Measurements from ENCODE around the gene LSM3.
"Not testable (repeated sequence)": the region's sequence is repeated elsewhere in the genome, so short reads cannot be mapped to it uniquely, and the experiment has no call there.

Gene LSM3

DNA sequence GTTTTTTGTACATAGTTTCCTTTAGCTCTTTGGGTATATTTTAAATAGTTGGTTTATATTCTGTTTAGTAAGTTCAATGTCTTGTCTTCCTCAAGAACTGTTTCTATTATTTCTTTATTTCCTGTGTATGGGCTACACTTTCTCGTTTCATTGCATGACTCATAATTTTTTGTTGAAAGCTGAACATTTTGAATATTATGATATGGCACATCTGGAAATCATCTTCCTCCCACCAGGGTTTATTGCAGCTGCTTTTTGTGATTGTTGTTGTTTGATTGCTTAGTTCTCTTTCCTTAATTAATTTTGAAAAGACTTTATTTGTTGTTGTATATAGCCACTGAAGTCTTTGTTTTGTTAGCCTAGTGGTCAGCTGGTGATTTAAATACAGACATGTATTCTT is 43.8 kb downstream of the LSM3 start:
- DNase-seq (ENCODE audit: low read depth), result no peak

DNA sequence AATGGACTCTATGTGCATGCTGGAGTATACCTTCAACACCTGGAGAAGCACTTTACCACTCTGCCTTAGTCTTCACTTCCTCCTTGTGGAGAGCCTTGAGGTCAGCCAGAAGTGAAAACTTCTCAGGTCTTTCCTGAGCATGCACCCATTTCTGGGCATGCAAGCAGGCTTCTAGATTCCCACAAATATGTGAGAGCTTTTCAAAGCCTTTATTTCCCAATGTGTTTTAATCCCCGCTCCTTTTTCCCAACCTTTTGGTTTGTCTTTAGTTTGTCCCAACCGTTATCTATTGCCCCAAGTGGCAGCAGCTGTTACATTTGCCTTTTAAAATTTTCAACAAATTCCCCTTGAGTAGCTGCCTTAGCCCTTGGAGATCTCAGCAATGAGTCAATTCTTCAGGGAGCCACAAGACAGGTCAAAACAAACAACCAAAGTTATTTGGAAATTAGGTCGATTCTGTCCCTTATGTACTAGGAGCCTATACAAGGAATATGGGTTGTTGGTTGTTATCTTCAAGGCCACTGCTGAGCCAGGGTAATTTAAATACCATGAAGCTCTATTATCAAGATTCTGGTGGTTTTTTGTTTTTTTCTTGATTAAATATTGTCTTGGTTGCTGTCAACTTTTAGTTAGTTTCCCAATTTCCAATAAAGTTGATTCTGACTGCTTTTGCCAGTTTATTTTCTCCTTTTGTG is 44.4 kb downstream of the LSM3 start:
- DNase-seq (ENCODE audit: low read depth), result no peak

DNA sequence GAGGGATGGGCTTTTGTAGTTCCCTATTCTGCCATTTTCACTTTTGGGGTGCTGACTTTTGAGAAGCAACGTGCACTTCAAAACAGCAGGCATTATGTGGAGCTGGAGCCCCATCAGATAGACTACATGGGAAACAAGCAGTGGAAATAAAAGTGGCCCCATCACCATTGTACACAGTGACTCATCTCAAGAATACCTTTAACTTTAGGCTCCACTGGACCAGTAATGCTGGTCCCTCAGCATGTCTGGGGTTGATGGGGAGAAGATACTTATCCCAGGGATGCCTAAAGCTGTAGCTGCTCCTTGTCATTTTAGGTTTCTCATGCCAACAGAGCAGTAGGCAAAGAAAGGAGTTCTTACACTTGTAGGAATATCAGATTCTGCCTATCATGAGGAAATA is 45.0 kb downstream of the LSM3 start:
- no peak for DNase-seq (ENCODE audit: low read depth)

DNA sequence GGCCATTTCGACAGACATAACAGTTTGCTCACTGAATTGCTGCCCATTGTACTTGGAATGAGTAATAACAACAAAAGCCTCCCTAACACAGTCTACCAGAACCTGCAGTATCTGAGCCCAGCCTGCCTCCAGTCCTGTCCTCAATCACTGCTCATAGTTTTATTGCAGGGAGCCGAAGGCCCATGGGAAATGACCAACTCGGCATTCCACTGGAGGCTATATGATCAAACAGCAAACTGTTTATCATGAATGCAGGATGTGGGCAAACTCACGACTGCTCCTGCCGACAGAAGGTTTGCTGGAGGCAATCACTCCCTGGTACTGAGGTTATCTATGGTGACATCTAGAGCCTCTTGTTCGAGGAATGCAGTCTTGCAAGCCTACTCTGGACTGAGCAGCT is 46.3 kb downstream of the LSM3 start:
- DNase-seq (ENCODE audit: low read depth), result no peak

DNA sequence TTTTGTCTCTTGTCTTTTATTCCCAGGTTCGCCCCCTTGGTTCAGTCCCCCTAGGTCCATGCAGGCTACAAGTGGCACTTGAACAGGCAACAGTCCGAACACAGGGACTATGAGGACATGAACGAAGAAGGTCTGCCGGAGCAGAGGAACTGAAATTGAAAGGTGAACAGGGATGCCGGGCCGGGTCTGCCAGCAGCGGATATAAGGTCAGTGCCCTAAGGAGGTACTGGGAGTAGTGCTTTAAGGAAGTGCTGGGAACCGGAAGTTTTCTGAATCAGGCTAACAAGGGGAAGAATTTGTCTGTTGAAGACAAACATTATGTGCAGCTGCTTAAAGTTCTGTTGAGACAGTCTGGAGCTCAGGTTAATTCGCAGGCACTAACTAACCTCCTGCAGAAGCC is 46.8 kb downstream of the LSM3 start:
- no peak for DNase-seq (ENCODE audit: low read depth)

DNA sequence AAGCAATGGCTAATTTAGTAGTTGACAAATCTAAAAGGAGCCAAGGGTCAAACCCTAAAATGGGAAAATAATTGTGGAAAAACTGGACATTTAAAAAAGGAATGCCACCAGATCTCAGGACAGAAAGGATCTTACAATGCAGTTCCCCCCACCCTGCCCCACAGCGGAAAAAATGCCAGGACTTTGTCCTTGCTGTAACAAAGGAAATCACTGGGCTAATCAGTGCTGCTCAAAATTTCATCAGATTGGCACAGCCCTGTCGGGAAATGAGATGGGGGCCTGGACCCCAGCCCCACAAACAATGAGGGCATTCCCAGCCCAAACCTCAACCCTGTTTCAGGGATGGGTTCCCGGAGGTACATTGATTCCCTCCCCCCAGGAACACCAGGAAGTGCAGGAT is 47.7 kb downstream of the LSM3 start:
- DNase-seq (ENCODE audit: low read depth), result not testable (repeated sequence)

DNA sequence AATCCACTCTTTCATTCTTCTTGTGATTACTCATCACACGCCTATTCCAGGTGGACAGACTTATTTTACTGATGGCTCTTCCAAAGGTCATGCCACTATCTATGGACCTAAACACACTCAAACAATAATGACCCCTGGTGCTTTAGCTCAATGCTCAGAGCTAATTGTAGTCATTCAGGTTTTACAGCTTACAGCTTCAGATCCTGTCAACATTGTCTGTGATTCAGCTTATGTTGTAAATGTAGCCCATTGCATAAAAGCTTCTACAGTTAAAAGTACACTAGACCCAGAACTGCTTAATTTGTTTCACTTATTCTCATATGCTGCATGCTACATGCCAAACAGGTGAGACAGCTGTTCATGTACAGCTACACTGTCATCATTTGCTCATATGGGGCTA is 49.2 kb downstream of the LSM3 start:
- no peak for DNase-seq (ENCODE audit: low read depth)

DNA sequence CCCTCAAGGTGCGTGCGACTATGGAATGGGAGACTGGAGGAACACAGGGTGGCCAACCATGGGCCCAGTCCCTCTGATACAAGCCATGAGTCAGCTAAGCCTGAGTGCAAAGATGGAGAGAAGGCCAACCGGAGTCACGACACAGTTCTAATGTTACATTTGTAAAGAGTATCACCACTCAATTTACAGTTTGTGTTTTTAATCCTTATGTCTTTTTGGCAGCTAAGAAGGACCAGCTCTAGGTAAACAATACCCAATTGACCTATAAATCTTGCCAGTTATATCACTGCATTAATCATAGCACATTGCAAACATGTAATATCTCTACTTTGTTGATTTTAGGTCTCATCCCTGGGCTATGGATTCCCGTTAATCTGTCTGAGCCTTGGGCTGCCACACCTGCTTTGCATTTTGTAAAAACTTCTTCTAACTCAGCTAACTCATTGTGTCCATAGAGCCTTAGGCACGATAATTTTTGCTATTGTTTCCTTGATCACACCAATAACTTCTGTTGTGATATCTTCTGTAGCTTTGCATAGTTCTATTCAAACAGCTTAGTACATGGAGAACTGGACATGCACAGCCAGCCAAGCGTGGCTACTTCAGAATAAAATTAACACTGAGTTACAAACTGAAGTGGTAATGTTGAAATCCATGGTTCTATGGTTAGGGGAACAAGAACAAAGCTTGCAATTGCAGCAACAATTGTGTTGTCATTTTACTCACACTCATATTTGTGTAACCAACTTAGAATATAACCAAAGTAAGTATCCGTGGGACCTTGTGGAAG is 50.3 kb downstream of the LSM3 start:
- DNase-seq (ENCODE audit: low read depth), result no peak

DNA sequence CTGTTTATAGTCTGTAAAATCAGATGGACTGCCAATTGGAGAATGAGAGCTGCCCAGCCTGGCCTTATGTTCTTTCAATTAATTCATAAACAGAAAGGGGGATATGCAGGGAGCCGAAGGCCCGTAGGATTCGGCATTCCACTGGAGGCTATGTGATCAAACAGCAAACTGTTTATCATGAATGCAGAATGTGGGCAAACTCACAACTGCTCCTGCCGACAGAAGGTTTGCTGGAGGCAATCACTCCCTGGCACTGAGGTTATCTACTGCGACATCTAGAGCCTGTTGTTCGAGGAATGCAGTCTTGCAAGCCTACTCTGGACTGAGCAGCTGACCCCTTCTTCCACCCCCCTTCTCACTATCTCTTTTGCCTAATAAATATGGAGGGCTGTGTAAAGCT is 51.1 kb downstream of the LSM3 start:
- DNase-seq (ENCODE audit: low read depth), result not testable (repeated sequence)

DNA sequence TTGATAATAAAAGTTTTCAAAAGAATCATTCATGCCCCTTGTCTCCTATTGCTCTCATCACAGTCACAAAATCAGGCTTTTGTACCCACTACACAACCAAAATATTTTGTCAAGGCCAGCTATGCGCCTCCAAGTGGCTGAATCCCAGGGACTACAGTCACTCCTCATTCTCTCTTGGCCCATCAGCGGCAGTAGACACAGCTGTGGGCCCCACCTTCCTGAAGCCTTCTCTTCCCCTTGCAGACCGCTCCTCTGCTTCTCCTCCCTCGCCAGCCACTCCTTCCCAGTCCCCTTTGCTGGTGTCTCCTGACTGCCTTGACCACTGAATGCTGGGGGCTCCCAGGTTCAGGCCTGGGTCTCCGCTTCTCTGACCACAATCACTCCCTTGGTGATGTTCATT is 52.1 kb downstream of the LSM3 start:
- DNase-seq (ENCODE audit: low read depth), result no peak

DNA sequence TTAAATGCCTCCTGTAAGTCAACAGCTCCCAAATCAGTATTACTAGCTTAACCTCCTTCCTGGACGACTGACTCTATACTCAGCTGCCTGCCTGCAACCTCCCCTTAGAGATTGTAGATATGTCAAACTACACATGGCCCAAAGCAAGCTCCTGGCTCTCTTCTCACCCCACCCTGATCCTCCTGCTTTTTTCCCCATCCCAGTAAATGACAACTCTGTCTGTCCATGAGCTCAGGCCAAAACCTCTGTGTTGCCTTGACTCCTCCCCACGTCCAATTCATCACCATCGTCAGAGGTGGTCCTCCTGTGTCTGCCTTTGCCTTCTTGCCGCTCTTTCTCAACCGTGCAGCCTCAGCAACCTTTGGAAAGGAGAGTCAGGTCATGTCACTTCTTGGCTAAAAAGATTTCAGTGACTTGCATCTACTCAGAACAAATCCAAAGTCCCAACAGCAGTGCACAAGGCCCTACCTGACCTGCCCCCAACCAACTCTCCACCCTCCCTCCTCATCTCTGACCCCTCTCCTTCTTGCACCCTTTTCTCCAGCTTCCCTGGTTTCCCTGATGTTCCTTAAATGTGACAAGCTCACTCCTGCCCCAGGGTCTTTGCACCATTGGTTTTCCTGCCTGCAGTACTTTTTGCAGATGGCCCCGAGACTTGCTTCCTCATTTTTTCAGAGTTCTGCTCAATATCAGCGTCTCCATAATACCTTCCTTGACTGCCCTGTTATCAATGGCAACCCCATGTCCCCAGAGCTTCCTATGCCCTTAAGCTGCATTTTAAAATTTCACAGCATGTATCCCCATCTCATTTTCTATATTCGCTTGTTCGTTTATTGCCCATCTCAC is 52.8 kb downstream of the LSM3 start:
- no peak for DNase-seq (ENCODE audit: low read depth)

DNA sequence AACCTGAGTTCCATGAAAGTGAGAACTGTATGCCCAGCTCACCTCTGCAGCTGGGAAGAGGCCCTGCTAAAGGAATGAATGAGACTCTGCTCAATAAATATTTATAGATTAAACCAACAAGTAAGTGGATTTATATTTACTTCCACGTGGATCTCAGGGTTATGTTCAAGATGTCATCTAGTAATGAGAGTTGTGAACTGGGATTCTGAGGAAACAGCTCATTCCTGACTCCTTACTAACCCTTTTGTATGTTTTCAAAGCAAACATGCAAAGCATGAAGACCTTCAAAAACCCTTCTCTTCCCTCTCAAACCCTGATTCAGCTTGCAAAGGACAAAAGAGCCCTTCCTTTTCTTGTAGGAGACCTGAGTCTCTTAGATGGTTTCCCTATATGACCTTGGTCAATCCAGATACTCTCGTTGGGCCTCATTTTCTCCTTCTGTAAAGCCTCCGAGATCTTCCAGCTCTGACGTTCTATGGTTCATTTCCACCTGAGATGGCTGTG is 53.4 kb downstream of the LSM3 start:
- DNase-seq (ENCODE audit: low read depth), result no peak

DNA sequence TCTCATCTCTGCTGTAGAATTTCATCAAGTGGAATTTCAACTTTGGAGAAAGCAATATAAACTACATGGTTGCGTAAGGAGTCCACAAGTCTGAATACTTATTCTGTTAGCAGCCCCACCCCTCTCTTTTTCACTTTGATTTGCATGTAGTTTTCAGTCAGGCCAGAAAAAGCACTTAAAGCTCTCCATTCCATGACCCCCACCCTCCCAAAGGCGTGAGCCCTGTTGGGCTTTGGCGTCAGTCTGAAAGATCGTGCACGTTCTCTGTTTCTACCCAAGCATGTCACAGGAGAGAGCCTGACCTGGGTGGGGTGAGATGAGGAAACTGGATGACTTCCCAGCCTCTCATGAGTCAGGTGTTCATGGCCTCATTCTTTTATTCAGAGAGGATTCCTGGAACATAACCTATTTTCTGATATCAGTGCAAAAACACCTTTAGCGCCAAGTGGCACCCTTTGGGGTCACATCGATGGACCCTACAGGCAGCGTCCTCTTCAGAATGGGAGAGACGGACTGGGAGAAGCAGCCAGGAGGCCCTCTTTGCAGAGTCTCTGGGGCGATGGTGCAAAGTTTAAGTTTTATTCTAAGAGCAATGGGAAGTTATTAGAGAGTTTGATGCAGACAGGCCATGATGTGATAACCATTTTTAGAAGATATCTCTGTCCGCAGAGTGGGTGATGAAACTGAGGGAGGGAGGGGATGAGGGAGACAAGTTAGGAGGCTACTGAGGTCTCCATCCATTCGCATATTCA is 55.8 kb downstream of the LSM3 start:
- no peak for DNase-seq (ENCODE audit: low read depth)

DNA sequence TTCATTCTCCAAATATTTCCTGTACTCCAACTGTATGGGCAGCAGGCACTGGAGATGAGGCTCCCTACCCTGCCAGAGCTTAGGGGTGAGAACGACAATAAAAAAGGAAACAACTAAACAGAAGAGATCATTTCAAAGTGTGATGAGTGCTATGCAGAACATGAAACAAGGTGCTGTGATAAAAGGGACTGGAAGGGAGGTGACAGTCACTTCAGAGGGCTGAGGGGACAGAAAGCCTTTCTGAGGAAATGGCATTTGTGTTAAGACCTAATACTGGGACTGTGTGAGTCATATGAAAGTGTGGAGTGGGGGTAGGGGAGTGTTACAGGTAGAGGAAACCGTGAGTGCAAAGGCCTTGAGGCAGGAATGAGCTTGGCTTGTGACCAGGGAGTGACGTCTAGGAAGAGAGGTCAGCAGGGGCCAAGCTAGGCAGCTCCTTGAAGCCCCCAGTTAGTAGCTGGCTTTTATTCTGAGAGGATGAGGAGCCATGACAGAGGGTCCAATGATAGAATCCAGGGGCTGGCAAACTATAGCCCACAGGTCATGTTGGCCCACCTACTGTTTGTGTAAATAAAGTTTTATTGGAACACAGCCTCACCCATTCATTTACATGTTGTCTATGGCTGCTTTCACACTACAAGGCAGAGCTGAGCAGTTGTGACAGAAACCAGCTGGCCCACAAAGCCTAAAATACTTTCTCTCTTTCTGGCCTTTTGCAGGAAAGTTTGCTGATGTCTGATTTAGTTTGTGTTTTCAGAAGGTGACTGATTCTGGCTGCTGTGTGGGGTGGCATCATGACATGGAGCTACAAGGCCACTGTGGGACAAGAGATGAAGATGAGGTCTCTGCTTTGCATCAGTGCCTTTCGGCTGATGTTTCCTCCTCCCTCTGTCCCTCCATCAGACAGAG is 56.6 kb downstream of the LSM3 start:
- DNase-seq (ENCODE audit: low read depth), result no peak

DNA sequence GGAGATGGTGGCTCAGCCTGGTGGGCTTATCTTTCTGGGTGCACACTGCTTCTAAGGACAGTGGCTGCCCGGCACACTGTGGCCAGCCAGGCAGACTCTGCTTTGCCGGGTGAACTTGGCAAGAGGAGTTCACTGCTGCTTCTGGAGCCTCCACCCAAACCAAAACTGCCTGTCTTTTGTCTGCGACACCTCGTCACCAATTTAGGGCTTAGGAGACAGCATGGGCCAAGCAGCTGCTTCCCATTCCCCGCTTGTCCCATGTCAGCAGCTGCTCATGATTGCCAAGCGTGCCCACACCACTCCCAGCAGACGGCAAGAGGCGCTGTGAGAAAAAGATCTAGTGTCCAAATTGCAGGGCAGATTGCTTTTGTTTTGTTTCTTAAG is 57.3 kb downstream of the LSM3 start:
- DNase-seq (ENCODE audit: low read depth), result no peak

DNA sequence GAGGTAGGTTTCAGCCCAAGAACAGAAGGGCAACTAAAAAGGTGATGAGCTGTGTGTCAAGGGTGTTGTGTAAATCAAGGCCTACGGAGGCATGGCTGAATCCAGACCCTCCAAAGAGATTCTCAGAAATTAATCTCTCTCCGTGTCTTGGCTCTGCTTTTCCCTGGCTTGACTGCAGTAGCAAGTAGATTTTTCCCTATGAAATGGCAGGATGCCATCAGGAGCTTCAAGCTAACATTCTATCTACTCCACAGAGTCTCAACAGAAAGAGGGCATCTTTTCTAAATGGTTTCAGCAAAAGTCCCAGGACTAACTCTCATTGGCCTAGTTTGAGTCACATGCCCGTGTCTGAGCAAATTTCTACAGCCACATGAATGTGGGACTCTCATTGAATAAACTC is 58.3 kb downstream of the LSM3 start:
- DNase-seq (ENCODE audit: low read depth), result no peak

DNA sequence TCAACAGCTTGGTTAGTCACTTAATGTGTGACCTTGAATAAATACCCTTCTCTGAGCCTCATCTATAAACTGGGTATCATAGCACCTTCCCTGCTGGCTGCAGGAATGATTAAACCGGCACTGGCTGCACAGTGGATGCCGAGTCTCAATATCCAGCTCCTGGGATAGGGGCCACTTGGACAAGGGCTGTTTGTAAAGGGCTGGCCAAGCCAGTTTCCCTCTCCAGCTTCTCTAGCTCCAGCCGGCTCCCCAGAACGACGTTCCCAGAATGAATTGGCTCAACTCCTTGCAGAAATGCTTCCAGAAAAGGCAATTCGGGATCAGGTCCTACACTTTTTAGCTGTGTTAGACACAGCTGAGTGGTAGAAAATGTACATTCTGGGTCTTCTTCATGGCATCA is 58.8 kb downstream of the LSM3 start:
- DNase-seq (ENCODE audit: low read depth), result no peak

DNA sequence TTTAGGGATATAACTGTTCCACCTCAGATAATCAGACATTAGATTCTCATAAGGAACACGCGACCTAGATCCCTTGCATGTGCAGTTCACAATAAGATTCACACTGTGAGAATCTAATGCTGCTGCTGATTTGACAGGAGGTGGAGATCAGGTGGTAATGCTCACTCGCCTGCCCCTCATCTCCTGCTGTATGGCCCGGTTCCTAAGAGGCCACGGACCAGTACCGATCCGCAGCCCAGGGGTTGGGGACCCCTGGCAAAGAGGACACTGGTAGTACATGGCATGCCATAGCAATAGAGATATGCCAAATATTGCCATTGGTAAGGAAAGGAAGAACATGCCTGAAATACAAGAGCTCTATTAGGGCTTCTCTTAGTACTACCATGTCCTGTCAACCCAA is 59.7 kb downstream of the LSM3 start:
- DNase-seq (ENCODE audit: low read depth), result no peak

DNA sequence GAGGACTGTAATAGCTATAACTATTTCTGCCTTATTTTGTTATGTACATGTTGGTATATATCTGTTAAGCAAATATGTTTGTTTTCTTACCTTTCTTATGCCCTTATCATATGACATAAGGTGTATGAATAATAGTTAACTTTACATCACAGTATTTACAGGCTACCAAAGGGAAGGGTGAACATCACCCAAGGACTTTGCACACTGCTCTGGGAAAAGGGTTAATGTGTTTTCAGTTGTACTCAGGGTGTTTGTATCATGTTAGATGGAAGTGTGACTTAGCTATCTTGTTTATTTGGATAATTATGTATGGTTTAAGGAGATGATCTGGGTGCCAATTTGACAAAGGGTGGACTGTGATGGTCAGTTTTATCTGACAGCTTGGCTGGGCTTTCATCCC is 60.3 kb downstream of the LSM3 start:
- DNase-seq (ENCODE audit: low read depth), result no peak

DNA sequence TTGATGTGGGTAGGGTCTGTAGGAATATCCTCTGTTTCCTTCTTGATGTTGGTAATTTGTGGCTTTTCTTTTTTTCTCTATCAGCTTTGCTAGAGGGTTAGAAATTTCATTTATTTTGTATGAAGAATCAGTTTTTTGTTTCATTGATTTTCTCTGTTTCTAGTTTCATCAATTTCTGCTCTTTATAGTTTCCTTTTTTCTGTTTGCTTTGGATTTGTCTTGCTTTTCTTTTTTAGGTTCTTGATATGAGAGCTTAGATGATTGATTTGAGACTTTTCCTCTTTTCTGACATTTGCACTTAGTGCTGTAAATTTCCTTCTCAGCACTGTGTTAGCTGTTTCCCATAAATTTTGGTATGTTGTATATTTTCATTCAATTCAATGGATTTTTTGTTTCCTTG is 61.3 kb downstream of the LSM3 start:
- no peak for DNase-seq (ENCODE audit: low read depth)

DNA sequence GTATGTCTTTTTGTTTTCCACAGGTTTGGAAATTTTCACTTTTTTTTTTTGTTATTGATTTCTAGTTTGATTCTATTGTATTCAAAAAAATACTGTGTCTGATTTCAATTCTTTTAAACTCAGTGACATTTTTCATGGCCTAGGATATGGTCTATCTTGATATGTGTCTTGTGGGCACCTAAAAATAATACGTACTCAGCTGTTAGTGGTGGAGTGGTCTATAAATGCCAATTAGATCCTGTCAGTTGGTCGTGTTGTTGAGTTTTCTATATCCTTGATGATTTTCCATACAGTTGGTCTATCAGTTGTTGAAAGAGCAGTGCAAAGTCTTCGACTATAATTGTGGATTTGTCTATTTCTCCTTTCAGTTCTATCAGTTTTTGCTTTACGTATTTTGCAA is 61.7 kb downstream of the LSM3 start:
- no peak for DNase-seq (ENCODE audit: low read depth)
